SK-N-MC (cell line): Measurements from ENCODE around the gene SPTAN1.

Experiments used
- EZH2 ChIP-seq: fragments of 200-600 bp; sonication (generic); IDR thresholded peaks from one replicate; pipeline ENCODE4 v1.6.1; 2017; ENCODE audit warnings: antibody characterized with exemption
- FOXP2 ChIP-seq: optimal IDR thresholded peaks from 2 replicates; pipeline ENCODE3; 2011; ENCODE audit warnings: mild to moderate bottlenecking, moderate library complexity; ENCODE audit not compliant: insufficient read depth; ENCODE audit errors: extremely low read length, control extremely low read depth
- POLR2AphosphoS5 ChIP-seq: IDR thresholded peaks from 2 replicates; pipeline ENCODE4 v1.6.1; 2012; ENCODE audit warnings: mild to moderate bottlenecking, low read depth, low read length, borderline replicate concordance

DNA sequence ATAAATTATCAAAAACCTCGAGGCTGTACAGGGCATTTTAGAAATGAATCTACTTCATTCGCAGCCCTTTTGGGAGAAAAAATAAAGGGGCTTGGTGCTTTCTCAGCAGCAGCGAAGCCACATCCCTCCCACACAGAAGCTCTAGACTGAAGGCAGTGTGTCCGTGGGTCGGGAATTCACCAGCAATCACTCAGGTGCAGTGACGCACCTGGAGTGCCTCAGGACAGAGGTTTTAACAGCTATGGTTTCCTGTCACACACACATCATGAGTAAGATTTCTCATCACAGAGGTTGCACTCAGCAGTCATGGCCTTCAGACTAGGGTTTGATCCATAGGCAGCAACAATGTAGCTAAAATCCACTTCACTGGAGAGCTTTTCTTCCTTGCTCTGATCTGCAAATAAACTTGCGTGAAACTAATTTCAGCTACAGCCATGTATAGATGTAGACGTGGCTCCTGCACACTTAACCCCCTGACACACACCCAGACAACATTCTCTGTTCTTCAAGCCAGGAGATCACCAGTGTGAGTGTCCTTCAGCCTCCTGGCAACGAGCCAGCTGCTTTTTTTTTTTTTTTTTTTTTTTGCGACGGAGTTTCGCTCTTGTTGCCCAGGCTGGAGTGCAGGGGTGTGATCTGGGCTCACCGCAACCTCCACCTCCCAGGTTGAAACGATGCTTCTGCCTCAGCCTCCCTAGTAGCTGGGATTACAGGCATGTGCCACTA lies 69.5 kb downstream of the SPTAN1 start:
- TF ChIP-seq EZH2 (no peak), FOXP2 (no peak), POLR2AphosphoS5 (no peak)
